Esophagus mucosa (tissue), 1 donor: ENCODE data around the gene OR51V1. TPM values are rescaled to one million over a fixed set of nuclear protein-coding genes. Genes with fewer than 3 reads are reported as not detected.
"Not testable (repeated sequence)": the region's sequence is repeated elsewhere in the genome, so short reads cannot be mapped to it uniquely, and the experiment has no call there.

Experiments used
- ATAC-seq: fragments of 200-7000 bp; cut with Tn5 transposase; one replicate; pipeline ENCODE4 v1.9.1; 2020
- total RNA-seq: library from RNA; stranded (reverse); gene quantifications from one replicate; pipeline ENCODE4 v1.2.4, GENCODE V29; 2023
- donor health status: DM: yes; HTN: yes; CAD: no.

Gene OR51V1, protein sequence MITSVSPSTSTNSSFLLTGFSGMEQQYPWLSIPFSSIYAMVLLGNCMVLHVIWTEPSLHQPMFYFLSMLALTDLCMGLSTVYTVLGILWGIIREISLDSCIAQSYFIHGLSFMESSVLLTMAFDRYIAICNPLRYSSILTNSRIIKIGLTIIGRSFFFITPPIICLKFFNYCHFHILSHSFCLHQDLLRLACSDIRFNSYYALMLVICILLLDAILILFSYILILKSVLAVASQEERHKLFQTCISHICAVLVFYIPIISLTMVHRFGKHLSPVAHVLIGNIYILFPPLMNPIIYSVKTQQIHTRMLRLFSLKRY
- not detected for total RNA-seq

DNA sequence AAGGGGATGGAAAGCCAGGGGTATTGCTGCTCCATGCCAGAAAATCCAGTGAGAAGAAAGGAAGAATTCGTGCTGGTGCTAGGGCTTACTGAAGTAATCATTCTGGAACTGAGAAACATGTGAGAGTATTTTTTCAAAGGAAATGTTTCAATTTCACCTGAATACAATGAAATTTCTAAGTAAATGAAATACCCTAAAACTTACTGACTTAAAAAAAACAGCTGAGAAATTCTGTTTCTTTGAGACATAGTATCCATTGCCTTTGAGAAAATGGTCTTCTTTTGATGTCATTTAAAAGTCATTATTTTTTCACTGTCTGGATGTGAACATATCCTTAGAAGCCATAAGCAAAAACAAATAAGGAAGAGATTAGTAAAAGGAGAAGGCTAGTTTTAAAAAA is at the start of gene OR51V1:
Gene OR51V1 (minus strand): TSS at position 101 of the 400 bp plus-strand sequence. CDS start 0 bp downstream, at position 101.
- no peak for ATAC-seq

DNA sequence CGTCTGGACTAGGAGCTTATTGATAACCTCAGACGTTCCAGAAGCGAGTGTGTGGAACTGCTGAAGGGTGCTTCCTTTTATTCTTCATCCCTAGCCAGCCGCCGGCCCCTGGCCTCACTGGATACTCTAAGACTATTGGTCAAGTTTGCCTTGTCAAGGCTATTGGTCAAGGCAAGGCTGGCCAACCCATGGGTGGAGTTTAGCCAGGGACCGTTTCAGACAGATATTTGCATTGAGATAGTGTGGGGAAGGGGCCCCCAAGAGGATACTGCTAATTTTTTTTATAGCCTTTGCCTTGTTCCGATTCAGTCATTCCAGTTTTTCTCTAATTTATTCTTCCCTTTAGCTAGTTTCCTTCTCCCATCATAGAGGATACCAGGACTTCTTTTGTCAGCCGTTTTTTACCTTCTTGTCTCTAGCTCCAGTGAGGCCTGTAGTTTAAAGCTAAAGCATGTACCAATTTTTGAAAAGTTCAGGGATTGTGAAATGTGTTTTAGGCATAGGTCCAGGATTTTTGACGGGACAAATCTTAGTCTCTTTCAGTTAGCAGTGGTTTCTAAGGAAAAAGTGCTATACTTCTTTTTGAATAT is 49.4 kb upstream of the OR51V1 start, which contains the start of gene HBG1:
Gene HBG1 (minus strand): TSS at position 51 of the 590 bp plus-strand sequence. CDS start 53 bp downstream, outside the sequence.
- ATAC-seq: not testable (repeated sequence)

DNA sequence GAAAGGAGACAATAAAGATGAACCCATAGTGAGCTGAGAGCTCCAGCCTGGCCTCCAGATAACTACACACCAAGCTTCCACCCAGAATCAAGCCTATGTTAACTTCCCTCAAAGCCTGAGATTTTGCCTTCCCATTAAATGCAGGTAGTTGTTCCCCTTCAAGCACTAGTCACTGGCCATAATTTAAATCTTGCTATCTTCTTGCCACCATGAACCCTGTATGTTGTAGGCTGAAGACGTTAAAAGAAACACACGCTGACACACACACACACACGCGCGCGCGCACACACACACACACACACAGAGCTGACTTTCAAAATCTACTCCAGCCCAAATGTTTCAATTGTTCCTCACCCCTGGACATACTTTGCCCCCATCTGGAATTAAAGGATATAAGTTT is 48.0 kb upstream of the OR51V1 start:
- not testable (repeated sequence) for ATAC-seq

DNA sequence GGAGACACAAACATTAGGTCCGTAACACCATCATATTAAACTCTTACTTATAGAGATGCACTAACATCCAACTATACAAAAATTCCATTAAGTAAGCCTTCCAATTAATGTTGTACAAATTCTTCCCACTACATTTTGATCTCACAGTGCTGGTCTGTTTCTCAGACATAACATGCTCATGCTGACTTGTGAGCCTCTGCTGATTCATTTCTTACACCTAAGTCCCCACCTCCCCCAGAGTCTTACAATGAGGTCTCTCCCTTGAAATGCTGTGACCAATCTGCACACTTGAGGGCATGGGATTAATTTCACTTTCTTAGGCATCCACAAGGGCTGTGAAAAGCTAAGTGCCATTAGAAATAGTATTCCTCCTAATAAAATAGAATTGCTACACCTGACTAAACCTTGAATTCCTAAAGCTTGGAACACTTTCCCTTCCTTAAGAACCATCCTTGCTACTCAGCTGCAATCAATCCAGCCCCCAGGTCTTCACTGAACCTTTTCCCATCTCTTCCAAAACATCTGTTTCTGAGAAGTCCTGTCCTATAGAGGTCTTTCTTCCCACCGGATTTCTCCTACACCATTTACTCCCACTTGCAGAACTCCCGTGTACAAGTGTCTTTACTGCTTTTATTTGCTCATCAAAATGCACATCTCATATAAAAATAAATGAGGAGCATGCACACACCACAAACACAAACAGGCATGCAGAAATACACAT is 47.1 kb upstream of the OR51V1 start:
- ATAC-seq: no peak

DNA sequence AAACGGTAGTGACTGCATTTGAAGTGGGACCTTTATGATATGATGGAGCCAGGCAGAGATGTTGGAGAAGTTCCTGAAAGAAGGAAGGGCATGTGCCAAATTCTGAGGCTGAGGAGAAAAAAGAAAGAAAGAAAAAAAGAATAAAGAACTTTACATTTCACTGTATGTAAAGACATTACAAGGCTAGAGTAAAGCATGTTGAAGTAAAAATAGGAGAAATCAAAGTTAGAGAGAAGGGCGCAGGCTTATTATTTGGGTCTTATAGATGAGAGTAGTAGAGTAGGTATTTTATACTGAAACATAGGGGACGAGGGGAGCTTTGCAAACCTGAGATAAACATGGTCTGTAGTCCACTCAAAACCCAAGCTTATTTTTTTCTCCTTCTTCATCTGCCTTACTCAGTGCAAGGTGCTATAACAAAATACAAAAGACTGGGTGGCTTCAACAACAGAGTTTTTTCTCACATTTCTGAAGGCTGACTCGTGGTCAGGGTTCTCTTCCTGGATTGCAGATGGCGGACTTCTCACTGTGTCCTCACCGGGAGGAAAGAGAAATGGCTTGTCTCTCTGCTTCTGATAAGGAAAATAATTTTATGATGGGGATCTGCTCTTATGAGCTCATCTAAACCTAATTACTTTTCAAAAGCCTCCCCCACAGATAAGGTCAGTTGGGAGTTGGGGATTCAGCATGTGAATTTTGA is 46.4 kb upstream of the OR51V1 start:
- ATAC-seq: no peak

DNA sequence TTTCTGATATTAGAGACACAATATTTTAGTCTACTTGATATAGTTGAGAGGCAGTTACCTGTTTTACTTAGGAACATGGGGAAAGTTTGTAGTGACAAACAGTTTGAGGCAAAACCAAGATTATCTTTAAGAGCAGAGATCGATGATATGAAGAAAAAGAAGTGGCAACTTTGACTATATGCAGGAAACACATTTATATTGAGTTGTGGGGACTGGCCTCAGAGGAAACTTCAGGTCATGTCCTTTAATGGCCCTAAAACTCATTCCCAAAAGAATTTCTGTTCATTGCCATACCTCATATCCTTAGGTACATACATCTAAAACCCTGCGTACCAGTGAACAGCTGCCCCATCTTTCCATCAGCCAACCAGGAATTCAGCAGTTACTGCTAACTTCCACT is 44.7 kb upstream of the OR51V1 start:
- ATAC-seq: no peak

DNA sequence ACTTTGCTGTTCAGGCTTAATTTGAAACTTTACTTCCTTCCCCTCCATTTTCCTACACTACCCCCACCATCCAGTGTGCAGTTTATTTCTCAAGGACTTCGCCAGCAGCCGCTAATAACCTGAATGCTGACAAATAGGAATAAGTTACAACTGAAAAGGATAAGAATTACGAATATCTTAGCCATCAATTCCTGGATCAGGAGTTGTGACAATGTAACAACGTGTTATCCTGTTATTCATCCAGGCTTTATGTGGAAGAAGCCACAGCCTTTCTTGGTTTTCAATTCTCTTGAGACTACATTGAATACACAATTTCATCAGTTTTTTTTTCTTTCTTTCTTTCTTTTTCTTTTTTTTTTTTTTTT is 43.3 kb upstream of the OR51V1 start:
- no peak for ATAC-seq

DNA sequence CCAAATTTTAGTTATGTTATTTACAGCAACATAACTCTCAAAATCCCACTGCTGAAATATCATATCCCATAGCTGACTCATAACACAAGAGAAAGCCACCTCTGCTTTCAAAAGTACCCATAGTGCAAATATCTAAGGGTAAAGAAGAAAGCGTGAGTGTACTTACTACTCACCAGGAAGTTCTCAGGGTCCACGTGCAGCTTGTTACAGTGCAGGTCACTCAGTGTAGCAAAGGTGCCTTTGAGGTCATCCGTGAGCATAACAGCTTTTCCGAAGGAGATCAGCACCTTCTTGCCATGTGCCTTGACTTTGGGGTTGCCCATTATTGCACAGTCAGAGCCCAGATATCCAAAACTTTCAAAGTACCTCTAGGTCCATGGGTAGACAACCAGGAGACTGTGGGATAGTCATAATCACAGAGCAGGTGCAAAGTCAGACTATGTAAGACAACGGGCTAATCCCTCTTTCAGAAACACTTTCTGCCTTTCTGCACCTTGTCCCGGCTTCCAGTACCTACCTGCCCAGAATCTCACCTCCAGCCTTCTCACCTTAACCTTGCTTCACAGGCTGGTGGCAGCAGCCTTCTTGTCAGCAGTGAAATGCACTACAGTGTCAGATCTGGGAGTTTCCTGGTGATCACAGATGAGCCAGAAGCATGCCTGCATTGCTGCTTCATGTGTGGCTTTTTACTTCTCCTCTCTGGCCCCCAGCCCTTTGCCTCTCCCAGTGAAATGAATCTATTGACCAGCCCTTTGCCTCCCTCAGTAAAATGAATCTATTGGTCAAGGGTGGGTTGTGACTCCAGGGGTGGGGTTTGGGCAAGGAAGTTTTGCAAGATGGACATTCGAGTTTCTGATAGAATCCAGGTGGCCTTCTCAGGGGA is 42.7 kb upstream of the OR51V1 start:
- no peak for ATAC-seq

DNA sequence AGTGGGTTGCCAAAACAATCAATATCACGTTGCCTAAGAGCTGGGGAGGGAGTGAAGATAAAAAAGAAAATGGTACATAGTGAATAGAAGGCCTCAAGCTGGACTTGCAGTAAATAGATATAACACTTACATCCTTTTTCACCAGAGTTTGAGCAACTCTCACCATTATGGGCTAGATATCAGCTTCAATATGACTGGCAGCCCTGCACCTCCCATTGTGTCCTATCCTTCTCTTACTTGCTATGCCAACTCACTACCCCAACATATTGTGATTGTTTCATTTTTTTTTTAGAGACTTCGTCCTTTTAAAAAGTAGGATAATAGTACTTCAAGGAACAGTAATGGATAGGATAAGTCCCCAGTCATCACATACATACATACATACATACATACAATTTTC is 41.7 kb upstream of the OR51V1 start:
- no peak for ATAC-seq

DNA sequence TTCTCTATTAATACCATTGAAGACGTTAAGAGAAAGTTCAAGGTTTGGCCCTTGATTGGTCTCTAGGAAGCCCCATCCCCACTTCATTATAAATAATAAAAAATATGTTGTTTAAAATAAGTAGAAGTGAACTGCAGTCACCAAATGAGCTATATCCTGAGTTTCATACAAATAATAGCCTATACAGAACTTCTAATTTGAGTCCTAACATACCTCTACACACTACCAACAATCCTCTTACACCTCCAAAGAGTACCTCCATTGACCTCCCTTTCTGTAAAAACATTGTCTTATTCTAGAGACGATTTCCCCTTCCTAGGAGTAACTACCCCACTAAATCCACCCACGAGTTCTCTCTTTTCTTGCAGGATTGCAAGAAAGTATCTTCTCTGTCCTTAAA is 41.0 kb upstream of the OR51V1 start:
- no peak for ATAC-seq

DNA sequence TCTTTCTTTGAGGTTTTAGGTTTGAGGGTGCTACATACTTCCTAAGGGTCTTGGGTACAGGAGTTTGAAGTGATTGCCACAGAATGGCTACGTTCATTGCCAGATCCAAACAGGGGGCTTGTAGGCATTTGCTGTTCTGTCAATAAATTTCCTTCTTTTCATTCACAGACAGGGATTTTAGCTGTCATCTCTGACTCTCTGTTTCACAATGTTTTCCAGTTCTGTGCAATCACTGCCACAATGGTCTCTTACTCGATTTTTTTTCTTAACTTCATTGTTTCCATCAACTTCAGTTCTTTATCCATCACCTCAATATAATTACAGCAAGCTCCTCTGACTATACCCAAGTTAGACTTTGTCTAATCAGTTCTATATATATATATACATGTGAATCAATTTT is 40.0 kb upstream of the OR51V1 start:
- no peak for ATAC-seq

DNA sequence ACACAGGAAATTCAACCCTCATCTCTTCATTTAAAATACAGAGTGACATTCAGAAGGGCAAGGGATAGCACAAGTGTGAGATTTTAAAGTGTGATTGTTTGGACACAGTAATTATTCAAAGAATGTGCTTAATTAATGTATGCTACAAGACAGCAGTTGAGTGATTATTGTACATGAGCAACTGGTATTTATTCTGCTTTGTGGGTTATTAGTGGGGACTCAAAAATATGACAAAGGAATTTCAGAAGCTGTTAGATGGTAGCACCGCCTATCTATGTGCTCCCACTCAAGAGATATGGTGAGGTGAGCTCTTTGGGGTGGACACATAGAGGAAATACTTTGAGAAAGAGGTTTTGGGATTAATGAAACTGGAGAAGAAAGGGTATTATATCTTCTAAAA is 39.6 kb upstream of the OR51V1 start:
- ATAC-seq: no peak

DNA sequence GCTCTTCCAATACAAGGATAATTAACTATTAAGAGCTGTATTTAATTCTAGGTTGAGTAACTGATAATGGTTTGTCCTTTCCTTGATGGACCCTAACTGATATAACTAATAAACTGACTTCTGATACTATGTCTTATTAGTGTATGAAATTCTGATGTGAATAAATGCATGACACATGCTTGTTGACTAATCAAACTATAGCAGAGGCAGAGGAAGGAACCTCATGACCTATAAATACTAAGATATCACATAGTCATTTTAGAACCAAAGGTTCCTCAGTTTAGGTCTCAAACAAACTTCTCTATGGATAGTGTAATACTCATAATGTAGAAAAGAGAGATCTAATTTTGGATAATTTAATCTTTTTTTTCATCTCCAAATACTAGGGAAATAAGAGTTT is 38.6 kb upstream of the OR51V1 start:
- no peak for ATAC-seq

DNA sequence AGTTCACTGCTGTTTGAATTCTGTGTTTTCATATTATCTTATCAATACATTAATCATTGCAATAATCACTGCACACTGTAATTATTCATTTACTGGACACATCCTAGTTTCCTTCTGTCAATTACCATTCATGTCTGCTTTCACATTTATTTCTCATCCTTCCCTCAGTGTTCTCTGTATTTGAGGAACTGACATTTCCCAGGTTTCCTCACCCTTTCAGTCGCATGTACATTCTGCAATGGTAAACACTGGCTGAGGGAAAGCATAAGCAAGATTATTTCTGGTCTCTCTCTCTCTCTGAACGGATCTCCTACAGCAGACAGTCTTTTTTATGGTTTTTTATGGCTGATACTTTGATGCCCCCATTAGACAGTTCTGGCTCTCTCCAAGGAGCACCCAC is 38.0 kb upstream of the OR51V1 start:
- no peak for ATAC-seq

DNA sequence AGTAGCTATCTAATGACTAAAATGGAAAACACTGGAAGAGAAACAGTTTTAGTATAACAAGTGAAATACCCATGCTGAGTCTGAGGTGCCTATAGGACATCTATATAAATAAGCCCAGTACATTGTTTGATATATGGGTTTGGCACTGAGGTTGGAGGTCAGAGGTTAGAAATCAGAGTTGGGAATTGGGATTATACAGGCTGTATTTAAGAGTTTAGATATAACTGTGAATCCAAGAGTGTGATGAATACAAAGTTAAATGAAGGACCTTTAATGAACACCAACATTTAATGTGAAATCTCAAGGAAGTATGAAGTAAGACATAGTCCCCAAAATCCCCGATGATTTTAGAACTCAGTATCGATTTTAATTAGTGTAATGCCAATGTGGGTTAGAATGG is 36.9 kb upstream of the OR51V1 start:
- ATAC-seq: no peak

DNA sequence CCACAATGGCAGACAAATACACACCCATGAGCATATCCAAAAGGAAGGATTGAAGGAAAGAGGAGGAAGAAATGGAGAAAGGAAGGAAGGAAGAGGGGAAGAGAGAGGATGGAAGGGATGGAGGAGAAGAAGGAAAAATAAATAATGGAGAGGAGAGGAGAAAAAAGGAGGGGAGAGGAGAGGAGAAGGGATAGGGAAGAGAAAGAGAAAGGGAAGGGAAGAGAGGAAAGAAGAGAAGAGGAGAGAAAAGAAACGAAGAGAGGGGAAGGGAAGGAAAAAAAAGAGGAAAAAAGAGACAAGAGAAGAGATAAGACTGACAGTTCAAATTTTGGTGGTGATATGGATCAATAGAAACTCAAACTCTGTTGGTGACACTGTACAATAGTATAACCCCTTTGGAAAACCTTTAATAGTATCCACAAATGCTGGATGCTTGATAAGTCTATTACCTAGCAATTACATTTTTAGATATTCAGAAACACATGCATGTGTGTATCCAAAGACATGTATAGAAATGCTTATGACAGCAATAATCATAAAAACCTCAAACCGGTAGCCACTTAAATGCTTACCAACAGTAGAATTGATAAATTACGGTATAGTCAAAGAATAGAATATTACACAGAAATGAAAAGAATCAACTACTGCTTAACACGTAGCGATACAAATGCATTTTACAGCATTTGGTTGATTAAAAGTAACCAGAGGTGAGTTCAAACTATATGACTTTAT is 35.0 kb upstream of the OR51V1 start:
- ATAC-seq: no peak

DNA sequence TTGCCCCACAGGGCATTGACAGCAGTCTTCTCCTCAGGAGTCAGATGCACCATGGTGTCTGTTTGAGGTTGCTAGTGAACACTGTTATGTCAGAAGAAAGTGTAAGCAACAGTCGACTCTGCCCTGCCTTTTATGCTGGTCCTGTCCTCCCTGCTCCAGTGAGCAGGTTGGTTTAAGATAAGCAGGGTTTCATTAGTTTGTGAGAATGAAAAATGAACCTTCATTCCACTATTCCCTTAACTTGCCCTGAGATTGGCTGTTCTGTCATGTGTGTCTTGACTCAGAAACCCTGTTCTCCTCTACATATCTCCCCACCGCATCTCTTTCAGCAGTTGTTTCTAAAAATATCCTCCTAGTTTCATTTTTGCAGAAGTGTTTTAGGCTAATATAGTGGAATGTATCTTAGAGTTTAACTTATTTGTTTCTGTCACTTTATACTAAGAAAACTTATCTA is 33.9 kb upstream of the OR51V1 start, which contains the start of gene HBD:
Gene HBD (minus strand): TSS at position 103 of the 454 bp plus-strand sequence. CDS start 50 bp downstream, at position 53.
- no peak for ATAC-seq

DNA sequence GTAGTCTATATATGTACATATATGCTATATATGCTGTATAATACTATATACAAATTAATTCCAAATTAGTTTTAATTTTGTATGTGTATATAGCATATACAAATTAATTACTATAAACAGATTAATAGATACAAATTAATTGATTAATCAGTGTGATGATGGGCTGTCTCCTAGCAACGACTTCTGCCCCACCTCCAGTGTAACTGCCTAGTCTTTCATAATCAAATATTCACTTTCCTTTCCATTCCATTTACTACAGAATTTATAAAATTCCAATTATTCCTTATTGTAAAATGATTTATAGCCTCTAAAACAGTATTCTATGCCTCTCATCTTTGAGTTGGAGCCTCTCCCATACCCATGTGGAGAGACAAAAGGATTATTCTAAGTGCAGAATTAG is 32.8 kb upstream of the OR51V1 start:
- ATAC-seq: no peak

DNA sequence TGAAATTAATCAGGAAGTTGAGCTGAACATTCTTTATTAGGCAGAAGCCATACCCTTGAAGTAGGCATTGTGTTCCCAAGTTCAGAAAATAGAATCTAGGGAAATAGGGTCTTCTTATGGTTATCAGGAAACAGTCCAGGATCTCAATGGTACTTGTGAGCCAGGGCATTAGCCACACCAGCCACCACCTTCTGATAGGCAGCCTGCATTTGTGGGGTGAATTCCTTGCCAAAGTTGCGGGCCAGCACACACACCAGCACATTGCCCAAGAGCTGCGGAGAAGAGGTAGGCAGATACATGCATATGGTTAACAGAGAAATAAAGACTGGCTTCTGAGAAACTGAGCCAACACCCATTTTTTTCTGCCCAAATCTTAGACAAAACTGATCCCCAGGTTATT is 32.3 kb upstream of the OR51V1 start:
- no peak for ATAC-seq

DNA sequence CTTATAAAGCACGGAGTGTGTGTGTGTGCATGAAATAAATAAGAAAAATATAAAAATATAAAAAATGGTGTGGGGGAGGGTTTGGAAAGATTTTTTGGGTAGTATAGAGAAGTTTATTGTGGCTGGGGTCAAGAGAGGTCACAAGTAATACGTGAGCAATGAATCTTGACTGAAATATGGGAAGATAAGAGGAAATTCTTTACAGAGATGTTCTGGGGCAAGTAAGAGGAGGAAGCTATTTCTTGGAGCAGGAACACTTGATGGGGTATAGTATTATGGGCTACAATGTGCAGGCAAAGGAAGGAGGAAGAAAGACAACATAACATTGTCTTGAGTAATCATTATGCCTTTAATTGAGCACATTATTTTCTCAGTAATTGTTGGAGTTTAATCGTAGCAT is 31.7 kb upstream of the OR51V1 start:
- ATAC-seq: no peak

DNA sequence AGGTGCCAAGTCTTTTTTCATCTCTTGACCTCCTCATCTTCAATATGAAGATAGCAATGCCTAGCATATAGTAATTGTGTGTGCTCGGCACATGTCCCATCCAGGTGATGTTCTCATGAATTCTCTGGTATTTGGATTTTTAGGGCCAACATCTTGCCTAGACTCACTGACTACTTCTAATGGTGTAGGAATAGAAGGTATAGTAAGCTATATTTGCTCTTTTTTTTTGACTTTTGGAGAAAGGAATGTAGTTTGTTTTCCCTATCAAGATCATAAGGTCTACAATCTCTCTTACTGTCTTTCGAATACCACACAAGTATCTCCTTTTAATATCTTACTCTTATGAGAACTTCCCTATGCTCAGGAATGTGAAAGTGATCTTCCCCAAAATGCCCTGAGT is 30.6 kb upstream of the OR51V1 start:
- ATAC-seq: no peak
